Uterus (tissue), 4 donors: Measurements from ENCODE around the gene NCAM2. TPM values are rescaled to one million over a fixed set of nuclear protein-coding genes. Genes with fewer than 3 reads are reported as not detected.

Experiments used
- DNase-seq, 2 donors: peaks; one replicate each; pipeline ENCODE4 v3.0.0-alpha.2; 2019 to 2020
- H3K27ac ChIP-seq, 2 donors: fragments of 200-600 bp; sonication (generic); 1 replicate in 1 of 2; 2 replicates in 1 of 2; pipeline ENCODE4 v1.5.1; 2016 to 2018
- H3K27me3 ChIP-seq, 2 donors: fragments of 200-600 bp; sonication (generic); one replicate each; pipeline ENCODE4 v1.5.1; 2018 to 2019; ENCODE audit warnings: control low read depth in 1 of 2
- H3K36me3 ChIP-seq, 2 donors: fragments of 200-600 bp; sonication (generic); one replicate each; pipeline ENCODE4 v1.5.1; 2019; ENCODE audit warnings: control low read depth in 1 of 2
- H3K4me1 ChIP-seq, 2 donors: fragments of 200-600 bp; sonication (generic); one replicate each; pipeline ENCODE4 v1.5.1; 2018 to 2019; ENCODE audit warnings: control low read depth in 1 of 2
- H3K4me3 ChIP-seq, 2 donors: fragments of 200-600 bp; sonication (generic); 1 replicate in 1 of 2; 2 replicates in 1 of 2; pipeline ENCODE4 v1.5.1; 2018 to 2019; ENCODE audit warnings: mild to moderate bottlenecking in 1 of 2
- H3K9me3 ChIP-seq, 2 donors: fragments of 200-600 bp; sonication (generic); one replicate each; pipeline ENCODE4 v1.5.1; 2019; ENCODE audit warnings: control low read depth in 1 of 2
- CTCF ChIP-seq, 4 experiments: fragments of 200-600 bp in 2 of 4; fragments of 450-650 bp in 2 of 4; sonication (generic) in 2 of 4; IDR thresholded peaks; one replicate each; pipeline ENCODE4 v1.5.1; 2016 to 2019; ENCODE audit warnings: antibody characterized with exemption in 4 of 4, mild to moderate bottlenecking in 2 of 4, moderate library complexity in 1 of 4
- POLR2A ChIP-seq, 2 donors: fragments of 450-650 bp; IDR thresholded peaks; one replicate each; pipeline ENCODE4 v1.6.1; 2016; ENCODE audit warnings: antibody characterized with exemption in 2 of 2, mild to moderate bottlenecking in 1 of 2, moderate library complexity in 1 of 2
- intact Hi-C: fragments of 100-400 bp; cut with DNase I; formaldehyde crosslinking; loops from one replicate; pipeline ENCODE4 v1.15.1; 2023; ENCODE audit warnings: low total_unique reads
- total RNA-seq, 4 donors: library from RNA; depleted of rRNA in 3 of 4; stranded (reverse); fragments of >200 nt in 3 of 4; gene quantifications; one replicate each; pipeline versions ENCODE4 v1.1.0 to v1.2.4, GENCODE V29; 2014 to 2023
- donor health status: DM: yes; HTN: yes; CAD: no.

The NCAM2 gene
- total RNA-seq, 4 donors from 2014 or later, result 1.2 to 214 (median 26.1) TPM

- intact Hi-C loops, result no loop called here
- H3K4me3 ChIP-seq, result no peak overlapping the region
- DNase-seq, result no peak
- no peaks in the 10 kb centered on the region for H3K4me1 ChIP-seq
- TF ChIP-seq CTCF (IDR thresholded peaks at IDR 0.05), result no peak
- TF ChIP-seq POLR2A (IDR thresholded peaks at IDR 0.05), result no peak
- H3K9me3 ChIP-seq, result no peaks in the 10 kb centered on the region
- H3K27me3 ChIP-seq, result no peaks in the 10 kb centered on the region
- H3K27ac ChIP-seq, result no peak overlapping the region
- no peaks in the 10 kb centered on the region for H3K36me3 ChIP-seq
Measured at GRCh38 chr21:21291883-21292569, 293.8 kb downstream of the NCAM2 start.

DNA sequence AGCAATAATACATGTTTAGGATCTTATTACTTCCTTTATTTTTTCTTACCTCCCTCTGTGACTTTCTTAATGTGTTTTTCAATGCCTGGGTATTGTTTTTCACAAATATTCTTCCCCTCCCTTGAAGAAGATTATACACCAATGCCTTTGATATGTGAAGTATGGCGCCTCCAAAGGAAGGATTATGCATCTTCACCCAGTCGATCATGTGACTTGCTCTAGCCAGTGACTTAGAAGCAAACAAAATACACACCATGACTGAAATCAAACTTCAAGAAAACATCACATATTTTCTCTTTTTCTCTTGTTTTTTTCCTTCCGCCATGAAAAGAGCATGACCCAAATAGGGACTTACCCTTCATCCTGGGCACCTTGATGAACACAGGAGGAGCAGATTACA is 297.1 kb downstream of the NCAM2 start:
- Histone ChIP-seq H3K4me3 (no peak overlapping the region), H3K4me1 (no peaks in the 10 kb centered on the region), H3K27ac (no peak overlapping the region), H3K9me3 (no peaks in the 10 kb centered on the region), H3K27me3 (no peaks in the 10 kb centered on the region), H3K36me3 (no peaks in the 10 kb centered on the region)
- no peak for DNase-seq
- TF ChIP-seq POLR2A (IDR thresholded peaks at IDR 0.05), result no peak
- no peak for TF ChIP-seq CTCF (IDR thresholded peaks at IDR 0.05)
- intact Hi-C loops, result no loop called here

- TF ChIP-seq CTCF (IDR thresholded peaks at IDR 0.05) (no peak), POLR2A (IDR thresholded peaks at IDR 0.05) (no peak)
Measured at GRCh38 chr21:21297211-21297610, 299.0 kb downstream of the NCAM2 start.

GRCh38 chr21:21301013-21301412 is 302.8 kb downstream of the NCAM2 start:
- H3K4me3 ChIP-seq, result no peak overlapping the region

More at GRCh38 chr21:21297211-21297610, 299.0 kb downstream of the NCAM2 start:
- H3K27me3 ChIP-seq, result no peaks in the 10 kb centered on the region
- intact Hi-C loops, result no loop called here
- no peaks in the 10 kb centered on the region for H3K36me3 ChIP-seq
- H3K4me3 ChIP-seq, result no peak overlapping the region
- no peak overlapping the region for H3K27ac ChIP-seq
- H3K9me3 ChIP-seq, result no peaks in the 10 kb centered on the region
- DNase-seq, result no peak
- no peaks in the 10 kb centered on the region for H3K4me1 ChIP-seq

More at GRCh38 chr21:21301013-21301412, 302.8 kb downstream of the NCAM2 start:
- no peaks in the 10 kb centered on the region for H3K9me3 ChIP-seq
- intact Hi-C loops, result no loop called here
- DNase-seq, result no peak
- H3K4me1 ChIP-seq, result no peaks in the 10 kb centered on the region
- no peak overlapping the region for H3K27ac ChIP-seq
- H3K27me3 ChIP-seq, result no peaks in the 10 kb centered on the region
- TF ChIP-seq POLR2A (IDR thresholded peaks at IDR 0.05) (no peak), CTCF (IDR thresholded peaks at IDR 0.05) (no peak)
- H3K36me3 ChIP-seq, result no peaks in the 10 kb centered on the region
